Measurements from ENCODE around the gene DHFR. TPM values are rescaled to one million over a fixed set of nuclear protein-coding genes. Genes with fewer than 3 reads are reported as not detected.

Gene DHFR
- total RNA-seq, 4 donors from 2014 or later: 0.89 to 3.6 (median 2.1) TPM

DNA sequence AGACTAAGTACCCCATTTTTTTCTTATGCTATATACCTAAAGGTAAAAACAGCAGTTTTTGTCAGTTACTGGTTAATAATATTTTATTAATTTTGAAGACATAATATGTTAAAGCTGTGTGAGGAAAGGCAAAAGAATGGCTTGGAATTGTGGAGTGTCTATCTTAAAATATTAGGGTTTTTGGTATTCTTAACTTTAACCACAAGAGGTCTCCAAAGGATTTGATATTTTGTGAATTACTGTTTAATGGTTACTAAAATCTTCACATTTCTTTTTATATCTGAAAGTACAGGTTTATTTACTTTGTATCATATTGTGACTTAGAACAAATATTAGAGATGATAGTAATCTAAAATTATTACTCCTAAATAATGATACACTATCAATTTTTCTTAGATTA, 32.0 kb upstream of the DHFR start:
- no peak for DNase-seq (ENCODE audit: low spot score in 2 of 2)
- TF ChIP-seq POLR2A (IDR thresholded peaks at IDR 0.05) (no peak), CTCF (IDR thresholded peaks at IDR 0.05) (no peak)
- intact Hi-C loops (cut with DNase I; ENCODE audit: low total_unique reads): no loop called here
- H3K4me3 ChIP-seq (ENCODE audit: low read depth, poor library complexity, severe bottlenecking): no peak overlapping the region

- intact Hi-C loops (cut with DNase I; ENCODE audit: low total_unique reads): no loop called here
- TF ChIP-seq CTCF (IDR thresholded peaks at IDR 0.05) (no peak), POLR2A (IDR thresholded peaks at IDR 0.05) (no peak)
Measured at GRCh38 chr5:80676706-80677105, 21.9 kb upstream of the DHFR start.

GRCh38 chr5:80672140-80672736, 17.5 kb upstream of the DHFR start:
- DNase-seq (ENCODE audit: low spot score in 2 of 2): peak; percentile 63 to 89
- intact Hi-C loops (cut with DNase I; ENCODE audit: low total_unique reads): no loop called here
- H3K4me3 ChIP-seq (ENCODE audit: low read depth, poor library complexity, severe bottlenecking): no peak overlapping the region
- 16 to 22% methylated on average over 7 of the region's 7 CpGs for WGBS, 2 donors
- peak in 1 of 3 donors; percentile 50 for TF ChIP-seq CTCF (IDR thresholded peaks at IDR 0.05)
- TF ChIP-seq POLR2A (IDR thresholded peaks at IDR 0.05): no peak

More at GRCh38 chr5:80676706-80677105, 21.9 kb upstream of the DHFR start:
- 68 to 69% methylated on average over 6 of the region's 6 CpGs for WGBS, 2 donors
- no peak overlapping the region for H3K4me3 ChIP-seq (ENCODE audit: low read depth, poor library complexity, severe bottlenecking)
- DNase-seq (ENCODE audit: low spot score in 2 of 2): no peak

- no peak overlapping the region for H3K4me3 ChIP-seq (ENCODE audit: low read depth, poor library complexity, severe bottlenecking)
- intact Hi-C loops (cut with DNase I; ENCODE audit: low total_unique reads): no loop called here
- DNase-seq (ENCODE audit: low spot score in 2 of 2): peak in 1 of 2 donors; percentile 31
- TF ChIP-seq POLR2A (IDR thresholded peaks at IDR 0.05) (no peak), CTCF (IDR thresholded peaks at IDR 0.05) (no peak)
- 44 to 60% methylated on average over 14 to 16 of the region's 16 CpGs for WGBS, 2 donors
Measured at GRCh38 chr5:80668016-80668969, 13.5 kb upstream of the DHFR start.

- intact Hi-C loops (cut with DNase I; ENCODE audit: low total_unique reads): no loop called here
- no peak for TF ChIP-seq CTCF (IDR thresholded peaks at IDR 0.05)
- TF ChIP-seq POLR2A (IDR thresholded peaks at IDR 0.05): no peak
- WGBS, 2 donors: 61 to 77% methylated on average over 6 to 8 of the region's 8 CpGs
- no peak overlapping the region for H3K4me3 ChIP-seq (ENCODE audit: low read depth, poor library complexity, severe bottlenecking)
- no peak for DNase-seq (ENCODE audit: low spot score in 2 of 2)
Measured at GRCh38 chr5:80667384-80667783, 12.6 kb upstream of the DHFR start.
